ENCODE data around the gene TMEM106A.
"Not testable (repeated sequence)": the region's sequence is repeated elsewhere in the genome, so short reads cannot be mapped to it uniquely, and the experiment has no call there.

DNA sequence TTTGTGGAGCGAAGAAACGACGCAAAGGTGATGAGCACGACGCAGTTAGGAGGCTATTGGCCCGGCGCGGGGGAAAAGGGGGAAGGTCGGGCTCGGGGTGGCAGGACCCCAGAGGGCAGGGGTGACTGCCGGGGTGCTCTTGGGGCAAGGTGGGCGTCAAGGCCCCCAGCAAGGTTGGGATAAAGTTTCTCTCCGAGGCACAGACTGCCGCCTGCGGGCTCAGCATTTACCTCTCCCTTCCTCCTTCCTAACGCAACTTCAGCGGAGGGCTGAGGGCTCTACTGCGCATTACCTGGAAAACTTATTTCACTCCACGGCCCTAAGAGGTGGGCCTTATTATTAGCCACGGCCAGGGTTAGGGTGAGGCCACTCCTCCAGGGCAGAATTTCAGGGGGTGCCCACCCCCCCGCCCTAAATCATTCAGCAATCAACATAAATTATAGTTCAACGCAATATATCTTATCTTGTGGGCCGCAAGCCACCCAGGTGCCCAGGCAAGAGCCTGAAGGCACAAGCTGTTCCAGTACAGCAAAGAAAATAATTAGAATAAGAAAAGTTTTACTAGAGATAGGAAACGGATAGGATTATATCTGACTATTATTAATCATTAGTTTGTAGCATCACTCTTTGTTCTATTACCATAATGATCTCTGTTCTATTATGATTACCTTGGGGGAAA, 20.5 kb downstream of the TMEM106A start:
- not testable (repeated sequence) for TF ChIP-seq POLR2A, CTCF, EP300 (IDR thresholded peaks at IDR 0.05)

All from tibial nerve (tissue), 4 donors.